Activated CD8-positive, alpha-beta T cell treated with anti-CD3 and anti-CD28 coated beads for 36 hours (primary cell): ENCODE measurements around the gene ARFGEF3. TPM values are rescaled to one million over a fixed set of nuclear protein-coding genes. Genes with fewer than 3 reads are reported as not detected.

Experiments
- ATAC-seq: fragments of 200-7000 bp; cut with Tn5 transposase; one replicate; pipeline ENCODE4 v1.10.0; 2021; ENCODE audit warnings: mild to moderate bottlenecking, moderate library complexity
- CTCF ChIA-PET: fragments of 350-600 bp; sonication (Branson Sonifier 250); formaldehyde crosslinking; loops from one replicate; lab custom pipeline; 2021; ENCODE audit warnings: antibody characterized with exemption; lab: Charles Lee
- POLR2A ChIA-PET: fragments of 350-600 bp; sonication (Branson Sonifier 250); formaldehyde crosslinking; loops from one replicate; lab custom pipeline; 2021; ENCODE audit warnings: antibody characterized with exemption; lab: Charles Lee
- DNase-seq: peaks from one replicate; pipeline ENCODE4 v3.0.0-alpha.2; 2020
- H3K27ac Mint-ChIP-seq: one replicate; pipeline ENCODE4 v1.8.0; 2021; ENCODE audit warnings: mild to moderate bottlenecking, mixed read lengths
- H3K27me3 Mint-ChIP-seq: one replicate; pipeline ENCODE4 v1.8.0; 2021; ENCODE audit warnings: mixed read lengths
- H3K36me3 Mint-ChIP-seq: one replicate; pipeline ENCODE4 v1.8.0; 2021; ENCODE audit warnings: low read depth, mixed read lengths
- H3K4me1 Mint-ChIP-seq: one replicate; pipeline ENCODE4 v1.8.0; 2021; ENCODE audit warnings: low read depth, mixed read lengths
- H3K4me3 Mint-ChIP-seq: one replicate; pipeline ENCODE4 v1.8.0; 2021; ENCODE audit warnings: mild to moderate bottlenecking, moderate library complexity, mixed read lengths
- H3K9me3 Mint-ChIP-seq: one replicate; pipeline ENCODE4 v1.8.0; 2021; ENCODE audit warnings: mixed read lengths
- intact Hi-C: fragments of 100-400 bp; cut with micrococcal nuclease; formaldehyde crosslinking; loops from one replicate; pipeline ENCODE4 v1.10.0; 2022
- total RNA-seq, 2 experiments: library from RNA; stranded (reverse); gene quantifications; one replicate each; pipeline ENCODE4 v1.2.3, GENCODE V29; 2021
- TF ChIP-seq, protein P1 (sequence below): fragments of 200-600 bp; IDR thresholded peaks from one replicate; pipeline ENCODE4 v1.8.0; 2022; ENCODE audit warnings: antibody characterized with exemption, mild to moderate bottlenecking

ARFGEF3 gene
- total RNA-seq, 2 experiments from 2014 or later = 1.7 to 1.8 TPM

DNA sequence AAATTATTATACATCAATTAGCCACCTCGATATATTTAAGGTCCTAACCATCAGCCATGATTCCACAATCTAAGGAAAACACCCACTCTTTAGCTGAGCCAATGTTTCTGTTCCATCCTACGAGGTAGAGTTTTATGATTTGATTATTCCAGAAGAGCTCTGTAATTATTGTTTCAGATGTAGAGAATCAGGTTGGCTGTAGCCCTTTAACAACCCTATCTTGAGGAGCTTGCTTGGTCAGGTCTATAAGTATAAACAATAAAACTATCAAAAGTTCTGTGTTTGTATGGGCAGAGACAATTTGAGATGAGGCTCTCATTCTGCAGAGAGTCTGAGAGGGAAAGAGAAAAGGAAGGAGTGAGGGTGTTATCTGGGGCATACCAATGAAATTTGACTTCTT lies 56.7 kb downstream of the ARFGEF3 start, which contains the start of gene PBOV1:
Gene PBOV1, minus strand, starts transcription at position 43 of the 400 bp plus-strand sequence. CDS start 96 bp downstream, outside the sequence.
- no peak for DNase-seq
- H3K9me3 Mint-ChIP-seq = no peaks in the 10 kb centered on the region
- ChIA-PET POLR2A (no interaction called here), CTCF (interaction anchor here (0.6 kb wide), 1 partner anchor 424 kb away, joined by 3 read pairs; no protein-coding TSS in a partner anchor)
- no peak within 1 kb of the TSS for H3K4me3 Mint-ChIP-seq
- TF ChIP-seq, protein P1, sequence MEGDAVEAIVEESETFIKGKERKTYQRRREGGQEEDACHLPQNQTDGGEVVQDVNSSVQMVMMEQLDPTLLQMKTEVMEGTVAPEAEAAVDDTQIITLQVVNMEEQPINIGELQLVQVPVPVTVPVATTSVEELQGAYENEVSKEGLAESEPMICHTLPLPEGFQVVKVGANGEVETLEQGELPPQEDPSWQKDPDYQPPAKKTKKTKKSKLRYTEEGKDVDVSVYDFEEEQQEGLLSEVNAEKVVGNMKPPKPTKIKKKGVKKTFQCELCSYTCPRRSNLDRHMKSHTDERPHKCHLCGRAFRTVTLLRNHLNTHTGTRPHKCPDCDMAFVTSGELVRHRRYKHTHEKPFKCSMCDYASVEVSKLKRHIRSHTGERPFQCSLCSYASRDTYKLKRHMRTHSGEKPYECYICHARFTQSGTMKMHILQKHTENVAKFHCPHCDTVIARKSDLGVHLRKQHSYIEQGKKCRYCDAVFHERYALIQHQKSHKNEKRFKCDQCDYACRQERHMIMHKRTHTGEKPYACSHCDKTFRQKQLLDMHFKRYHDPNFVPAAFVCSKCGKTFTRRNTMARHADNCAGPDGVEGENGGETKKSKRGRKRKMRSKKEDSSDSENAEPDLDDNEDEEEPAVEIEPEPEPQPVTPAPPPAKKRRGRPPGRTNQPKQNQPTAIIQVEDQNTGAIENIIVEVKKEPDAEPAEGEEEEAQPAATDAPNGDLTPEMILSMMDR = no peak
- H3K36me3 Mint-ChIP-seq = no peaks in the 10 kb centered on the region
- no peak within 1 kb of the TSS for H3K27ac Mint-ChIP-seq
- H3K27me3 Mint-ChIP-seq = peaks cover 13% of the 10 kb centered on the region
- no peaks in the 10 kb centered on the region for H3K4me1 Mint-ChIP-seq
- intact Hi-C loops = no loop called here
- no peak for ATAC-seq

DNA sequence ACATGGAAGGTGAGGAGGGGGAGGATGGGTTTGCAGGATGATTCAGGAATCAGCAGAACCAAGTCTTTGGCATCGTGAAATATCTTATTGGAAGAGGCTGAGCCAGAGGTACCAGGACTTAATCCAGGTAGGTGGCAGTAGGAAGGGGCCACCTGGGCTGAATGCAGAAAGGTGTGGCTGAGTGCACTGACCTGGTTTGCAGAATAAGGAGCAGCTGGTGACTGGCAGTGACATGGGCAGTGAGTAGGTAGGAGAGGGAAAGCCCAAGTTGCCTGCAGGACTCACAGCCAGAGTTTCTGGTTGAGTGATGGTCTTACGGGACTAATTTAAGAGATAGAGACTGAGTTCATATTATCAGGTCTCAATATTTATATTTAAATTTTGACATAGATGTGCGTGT lies 57.7 kb downstream of the ARFGEF3 start:
- no peaks in the 10 kb centered on the region for H3K36me3 Mint-ChIP-seq
- no peak overlapping the region for H3K4me3 Mint-ChIP-seq
- POLR2A ChIA-PET = no interaction called here
- H3K4me1 Mint-ChIP-seq = no peaks in the 10 kb centered on the region
- ATAC-seq (no peak), DNase-seq (no peak)
- intact Hi-C loops = no loop called here
- no peaks in the 10 kb centered on the region for H3K9me3 Mint-ChIP-seq
- H3K27ac Mint-ChIP-seq = no peak overlapping the region
- CTCF ChIA-PET = no interaction called here
- peaks cover 13% of the 10 kb centered on the region for H3K27me3 Mint-ChIP-seq
- TF ChIP-seq, protein P1 = no peak

DNA sequence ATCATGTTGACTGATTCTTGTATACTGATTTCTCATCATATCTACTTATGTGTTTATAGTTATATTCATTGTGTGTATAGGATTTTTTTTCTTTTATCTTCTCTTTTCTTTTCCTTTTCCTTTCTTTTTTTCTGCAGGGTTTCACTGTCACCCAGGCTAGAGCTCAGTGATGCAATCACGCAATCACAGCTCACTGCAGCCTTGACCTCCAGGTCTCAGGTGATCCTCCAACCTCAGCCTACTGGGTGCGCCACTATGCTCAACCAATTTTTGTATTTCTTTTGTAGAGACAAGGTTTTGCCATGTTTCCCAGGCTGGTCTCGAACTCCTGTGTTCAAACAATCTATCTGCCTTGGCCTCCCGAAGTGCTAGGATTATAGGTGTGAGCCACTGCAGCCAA lies 58.2 kb downstream of the ARFGEF3 start:
- ChIA-PET CTCF (no interaction called here), POLR2A (no interaction called here)
- Mint-ChIP-seq H3K4me3 (no peak overlapping the region), H3K4me1 (no peaks in the 10 kb centered on the region), H3K9me3 (no peaks in the 10 kb centered on the region), H3K27ac (no peak overlapping the region), H3K36me3 (no peaks in the 10 kb centered on the region), H3K27me3 (peaks cover 13% of the 10 kb centered on the region)
- TF ChIP-seq, protein P1 = no peak
- ATAC-seq = no peak
- intact Hi-C loops = no loop called here
- no peak for DNase-seq

DNA sequence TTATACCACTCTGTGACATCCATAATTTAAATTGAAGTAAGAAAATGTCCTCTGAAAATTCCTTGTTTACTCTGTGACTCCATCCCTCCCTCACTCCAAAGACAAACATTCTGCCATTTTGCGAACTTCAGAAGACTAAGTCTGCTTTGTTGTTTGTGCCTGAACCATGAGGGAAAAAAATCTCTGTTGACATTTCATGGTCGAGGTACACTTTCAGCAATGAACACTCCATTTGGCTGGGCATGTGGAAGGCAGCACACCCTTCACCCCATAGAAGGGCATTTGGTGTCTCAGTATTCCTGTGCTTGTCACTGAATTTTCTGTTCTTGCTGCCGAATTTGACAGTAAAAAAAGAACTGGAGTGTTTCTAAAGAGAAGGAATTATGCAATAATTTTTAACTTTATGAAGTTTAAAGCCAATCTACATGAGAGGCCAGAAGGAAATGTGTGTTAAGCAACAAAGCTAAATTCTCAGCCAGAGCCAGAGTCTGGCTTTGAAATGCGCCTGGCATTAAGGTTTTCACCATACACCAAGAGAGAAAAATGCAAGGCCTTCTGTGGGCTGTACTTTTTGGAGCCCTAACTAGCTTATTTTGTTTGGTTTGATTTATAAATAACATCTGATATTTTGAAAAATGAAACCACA lies 61.3 kb downstream of the ARFGEF3 start:
- POLR2A ChIA-PET = no interaction called here
- CTCF ChIA-PET = interaction anchor here (0.9 to 1.4 kb wide), 2 partner anchors 39 to 65 kb away, joined by 3 to 4 read pairs; no protein-coding TSS in a partner anchor
- H3K27me3 Mint-ChIP-seq = peaks cover 10% of the 10 kb centered on the region
- H3K4me1 Mint-ChIP-seq = no peaks in the 10 kb centered on the region
- DNase-seq (no peak), ATAC-seq (no peak)
- TF ChIP-seq, protein P1 = no peak
- no peak overlapping the region for H3K4me3 Mint-ChIP-seq
- no peaks in the 10 kb centered on the region for H3K9me3 Mint-ChIP-seq
- H3K27ac Mint-ChIP-seq = no peak overlapping the region
- intact Hi-C loops = no loop called here
- H3K36me3 Mint-ChIP-seq = no peaks in the 10 kb centered on the region

DNA sequence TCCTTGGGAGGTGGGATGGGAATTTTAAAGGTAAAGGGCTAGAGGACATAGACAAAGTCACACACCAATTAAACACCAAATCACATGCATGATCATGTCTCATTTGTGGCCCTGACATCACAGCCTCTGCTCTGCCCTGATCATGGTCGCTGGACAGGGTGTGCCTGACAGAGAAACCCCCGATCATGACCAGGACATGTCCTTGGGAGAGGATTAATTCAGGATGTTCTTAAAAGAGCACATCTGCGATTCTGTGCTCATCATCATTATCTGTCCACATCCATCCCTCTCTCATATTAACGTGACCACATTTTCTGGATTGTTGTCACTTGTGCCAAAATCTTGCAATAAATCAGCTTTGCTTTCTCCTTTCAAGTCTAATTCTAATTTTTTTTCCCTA lies 64.2 kb downstream of the ARFGEF3 start:
- Mint-ChIP-seq H3K27ac (no peak overlapping the region), H3K4me1 (no peaks in the 10 kb centered on the region), H3K4me3 (no peak overlapping the region), H3K9me3 (no peaks in the 10 kb centered on the region), H3K27me3 (peaks cover 11% of the 10 kb centered on the region), H3K36me3 (no peaks in the 10 kb centered on the region)
- intact Hi-C loops = no loop called here
- TF ChIP-seq, protein P1 = no peak
- CTCF ChIA-PET = no interaction called here
- no peak for DNase-seq
- no peak for ATAC-seq
- POLR2A ChIA-PET = no interaction called here
